Activated CD8-positive, alpha-beta memory T cell treated with anti-CD3 and anti-CD28 coated beads, Interleukin-2, amount 50 U/mL, for 48 hours (primary cell): Measurements from ENCODE around the gene SCAANT1.

Experiments used
- DNase-seq: peaks from one replicate; pipeline ENCODE4 v3.0.0-alpha.2; 2020

Gene SCAANT1

DNA sequence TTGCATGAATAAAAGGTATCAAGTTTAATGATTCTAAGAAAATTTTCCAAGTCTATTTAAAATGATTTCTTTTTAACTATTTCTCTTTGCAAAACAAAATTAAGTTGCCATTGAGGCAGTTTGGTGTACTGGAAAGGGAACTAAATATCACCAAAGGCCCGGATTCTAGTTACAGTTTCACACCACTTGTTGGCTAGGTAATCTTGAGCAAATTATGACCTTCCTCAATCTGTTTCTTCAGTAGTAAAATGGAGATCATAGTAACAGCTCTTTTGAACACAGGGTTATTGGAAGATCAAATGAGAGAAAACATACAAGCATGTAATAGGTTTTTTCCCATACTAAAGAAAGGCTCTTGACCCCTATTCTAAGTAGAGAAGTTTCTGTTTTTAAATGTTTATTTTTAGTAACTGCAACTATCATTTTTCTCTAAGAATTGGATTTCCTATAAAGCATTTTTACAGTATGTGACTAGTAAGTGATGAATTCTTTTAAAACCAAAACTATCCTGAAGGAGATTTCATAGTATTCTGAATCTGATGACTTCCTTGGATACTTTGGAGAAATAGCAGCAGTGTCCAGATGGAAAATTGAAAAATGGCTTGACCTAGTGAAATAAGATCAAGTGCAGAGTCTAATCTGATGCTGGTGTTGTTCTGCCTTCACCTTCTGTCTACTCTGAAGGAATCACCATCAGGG lies 15.7 kb downstream of the SCAANT1 start:
- DNase-seq = no peak

DNA sequence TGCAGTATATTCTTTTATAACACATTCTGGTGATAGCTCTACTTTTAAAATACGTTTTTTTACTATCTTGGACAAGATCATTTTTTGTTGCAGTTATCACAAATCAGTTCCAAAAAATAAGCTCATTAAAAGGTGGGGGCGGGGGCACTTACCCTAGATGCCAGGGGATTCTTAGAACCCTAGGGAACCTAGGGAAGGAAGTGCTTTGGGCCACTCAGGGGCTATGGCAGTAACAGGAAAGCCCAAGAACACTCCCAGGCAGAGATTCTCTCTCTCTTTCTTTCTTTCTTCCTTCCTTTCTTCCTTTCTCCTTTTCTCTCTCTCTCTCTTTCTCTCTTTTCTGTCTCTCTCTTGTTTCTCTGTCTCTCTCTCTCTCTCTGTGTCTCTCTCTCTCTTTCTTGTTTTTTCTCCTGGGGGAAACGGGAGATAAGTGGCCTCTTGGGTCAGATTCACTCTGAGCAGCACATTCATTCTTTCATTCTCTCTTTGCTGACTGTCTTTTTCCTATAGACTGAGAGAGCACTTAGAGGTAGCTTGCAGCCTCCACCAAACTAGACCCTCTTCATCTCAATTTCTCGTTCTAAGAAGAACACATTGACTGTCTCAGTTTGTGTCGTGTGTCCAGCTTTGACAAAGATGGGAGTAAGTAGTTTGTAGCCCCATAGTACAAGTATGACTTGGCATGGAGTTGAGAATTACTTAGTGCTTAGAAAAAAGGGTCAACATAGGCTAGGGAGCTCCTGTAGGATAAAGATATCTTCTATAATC lies 16.6 kb downstream of the SCAANT1 start:
- no peak for DNase-seq

DNA sequence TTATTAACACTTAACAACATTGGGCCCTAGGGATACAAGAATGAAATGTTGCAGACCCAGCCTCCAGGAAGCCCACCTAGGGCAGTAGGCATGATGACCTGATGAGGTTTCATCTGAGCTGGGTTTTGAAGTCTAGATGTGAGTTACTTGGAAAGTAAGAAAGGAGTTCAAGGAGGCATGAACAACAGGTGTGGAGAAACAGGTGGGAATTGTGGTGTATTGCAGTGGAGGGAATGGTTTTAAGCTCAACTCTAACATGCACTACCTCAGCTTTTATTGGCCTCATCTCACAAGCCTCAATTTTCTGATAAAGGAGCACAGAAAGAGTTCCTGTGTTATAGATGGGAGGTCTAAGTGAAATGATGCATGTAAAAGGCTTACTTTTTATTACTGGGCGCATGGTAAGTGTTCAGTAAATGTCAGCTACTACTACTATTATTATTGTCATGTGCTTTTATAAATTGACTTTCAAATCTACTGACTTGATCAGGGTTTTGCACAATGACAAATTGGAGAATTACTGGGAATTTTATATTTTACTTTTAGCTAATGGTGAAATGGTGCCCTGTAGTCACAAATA lies 19.3 kb downstream of the SCAANT1 start:
- DNase-seq = no peak

DNA sequence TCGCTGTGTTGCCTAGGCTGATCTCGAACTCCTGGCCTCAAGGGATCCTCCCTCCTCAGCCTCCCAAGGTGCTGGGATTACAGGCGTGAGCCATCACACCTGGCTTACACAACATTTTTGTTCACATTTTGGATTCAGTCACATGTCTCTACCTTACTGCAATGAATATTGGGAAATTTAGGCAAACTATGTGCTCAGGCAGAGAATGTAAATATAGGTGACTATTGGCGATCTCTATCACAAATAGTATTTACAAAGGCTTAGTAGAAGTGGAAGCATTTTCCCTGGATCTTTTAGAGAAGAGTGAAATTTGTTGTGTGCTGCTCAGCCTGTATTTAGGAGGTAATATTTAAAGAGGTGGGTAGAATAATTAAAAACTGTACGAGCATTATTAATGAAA lies 20.7 kb downstream of the SCAANT1 start:
- no peak for DNase-seq

DNA sequence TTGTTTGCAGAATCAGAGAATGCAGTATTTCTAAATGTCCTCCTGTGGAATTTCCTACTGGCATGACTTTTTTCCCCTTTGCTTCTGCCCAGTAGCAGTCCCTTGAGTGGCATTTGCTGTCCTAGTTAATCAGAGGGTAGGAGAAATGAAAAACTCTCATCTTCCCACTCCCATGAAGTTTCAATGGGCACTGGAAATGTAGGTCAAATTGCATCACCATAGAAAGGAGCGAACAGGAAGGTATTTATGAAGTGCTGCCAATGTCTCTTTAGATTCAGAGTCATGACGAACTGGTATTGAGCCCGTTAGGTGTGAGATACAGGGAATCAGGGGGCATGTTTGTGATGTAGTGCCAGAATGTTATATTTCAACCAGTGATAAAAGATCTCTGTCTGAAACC lies 25.3 kb downstream of the SCAANT1 start:
- no peak for DNase-seq

DNA sequence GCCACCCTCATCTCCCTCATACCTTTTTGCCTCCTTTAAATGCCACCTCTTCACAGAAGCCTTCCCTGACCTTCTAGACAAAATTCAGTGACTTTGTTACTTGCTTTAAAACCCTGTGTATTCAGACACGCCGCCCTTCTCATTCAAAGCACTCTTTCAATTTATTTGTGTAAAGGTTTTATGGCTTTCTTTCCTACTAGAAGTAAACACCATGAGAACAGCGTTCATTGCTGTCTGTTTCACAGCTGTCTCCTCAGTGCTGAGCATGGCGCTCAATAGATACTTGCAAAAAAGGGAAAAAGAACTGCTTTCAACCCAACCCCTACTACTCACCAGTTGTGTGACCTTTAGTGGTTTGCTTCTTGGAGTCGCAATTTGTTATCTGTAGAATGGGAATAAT lies 31.5 kb downstream of the SCAANT1 start:
- no peak for DNase-seq

DNA sequence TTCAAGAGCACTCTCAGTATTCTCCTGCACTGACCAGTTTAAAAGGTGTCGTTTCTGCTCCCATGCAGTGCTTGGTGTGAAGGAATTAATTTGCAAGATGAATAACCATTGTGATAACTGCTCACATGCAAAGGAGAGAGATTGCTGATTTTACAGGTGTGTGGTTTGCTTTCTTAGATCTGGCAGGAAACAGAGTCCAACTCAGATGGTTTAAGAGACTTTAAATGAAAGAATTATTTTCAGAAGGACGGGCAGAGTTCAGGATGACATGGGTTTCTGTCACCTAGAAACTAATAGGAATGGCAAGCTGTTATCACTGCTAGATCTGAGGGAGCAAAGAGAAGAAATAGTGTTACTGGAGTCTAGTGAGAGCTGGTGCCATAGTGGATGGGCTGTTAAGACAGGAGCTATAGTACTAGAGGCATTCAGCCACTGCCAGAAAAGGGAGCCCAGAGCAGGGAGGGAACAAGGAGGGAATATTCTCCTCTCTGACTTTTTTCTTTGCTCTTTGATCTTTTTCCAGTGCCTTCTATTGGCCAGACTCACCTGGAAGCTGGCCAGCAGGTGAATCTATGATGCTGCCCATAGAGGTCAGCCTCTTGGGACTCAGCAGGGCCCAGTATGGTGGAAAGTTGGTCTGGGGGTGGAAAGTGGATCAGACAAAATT lies 33.7 kb downstream of the SCAANT1 start:
- no peak for DNase-seq

DNA sequence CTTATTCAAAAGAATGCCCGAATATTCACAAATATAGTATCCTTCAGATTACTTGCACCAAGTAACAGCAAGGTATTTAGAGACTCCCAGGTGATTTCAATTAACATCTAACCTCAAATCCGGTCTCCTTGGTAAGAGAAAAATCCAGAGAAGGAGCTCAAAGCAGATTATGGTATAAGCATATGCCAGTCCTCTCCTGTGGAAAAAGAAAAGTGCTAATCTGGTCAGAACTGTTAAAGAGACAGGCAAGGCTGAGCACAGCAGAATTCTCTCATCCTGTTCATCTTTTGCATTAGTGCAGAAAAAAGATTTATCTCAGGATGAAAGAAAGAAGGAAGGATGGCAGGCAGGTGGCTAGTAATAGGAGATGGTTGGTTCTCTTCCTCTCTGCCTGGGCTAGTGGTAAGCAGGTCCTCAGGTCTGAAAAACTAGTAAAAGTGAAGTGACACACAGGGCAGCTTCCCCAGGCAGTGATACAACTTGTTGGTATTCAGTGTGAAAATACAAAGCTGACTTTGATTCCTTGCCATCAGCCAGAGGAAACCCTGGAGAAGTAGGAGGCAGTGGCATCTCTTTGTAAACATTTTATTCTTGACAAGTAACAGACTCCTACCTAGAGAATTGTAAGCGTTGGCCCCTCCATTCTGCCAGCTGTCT lies 34.3 kb downstream of the SCAANT1 start:
- no peak for DNase-seq

DNA sequence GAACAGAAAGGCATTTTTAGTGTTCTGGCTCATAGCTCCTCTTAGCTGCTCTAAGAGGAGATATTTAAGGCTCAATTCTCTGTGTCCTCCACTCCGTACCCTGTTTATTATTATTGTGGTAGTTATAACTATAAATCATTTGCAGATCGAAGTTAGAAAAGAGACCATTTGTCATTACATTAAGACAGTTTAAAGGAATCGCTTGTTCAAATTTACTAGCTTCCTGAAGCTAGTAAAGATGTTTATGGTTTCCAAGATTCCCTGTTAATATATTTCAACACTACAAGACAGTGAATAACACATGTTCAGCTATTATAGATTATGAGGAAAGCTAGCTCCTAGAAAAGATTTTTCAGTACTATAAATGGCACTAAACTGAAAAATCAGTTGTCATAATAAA lies 35.9 kb downstream of the SCAANT1 start:
- no peak for DNase-seq

DNA sequence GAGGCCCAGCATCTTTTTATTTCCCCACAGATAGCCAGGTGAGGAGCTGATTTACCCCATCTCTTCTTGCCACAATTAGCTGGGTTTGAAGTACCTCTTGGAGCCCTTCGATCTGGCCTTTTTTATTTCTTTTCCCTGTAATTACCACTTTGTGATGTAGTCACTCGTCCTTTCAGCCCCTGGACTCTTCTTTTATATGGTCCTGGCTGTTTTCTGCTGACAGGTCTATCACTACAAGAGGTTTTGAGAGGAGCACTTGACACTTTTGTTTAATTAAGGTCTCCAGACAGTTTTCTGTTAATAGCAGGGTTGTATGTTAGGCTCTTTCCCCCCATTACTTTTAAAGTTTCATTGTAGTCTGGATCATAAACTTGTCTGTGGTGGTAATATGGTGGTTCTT lies 36.7 kb downstream of the SCAANT1 start:
- DNase-seq = no peak

DNA sequence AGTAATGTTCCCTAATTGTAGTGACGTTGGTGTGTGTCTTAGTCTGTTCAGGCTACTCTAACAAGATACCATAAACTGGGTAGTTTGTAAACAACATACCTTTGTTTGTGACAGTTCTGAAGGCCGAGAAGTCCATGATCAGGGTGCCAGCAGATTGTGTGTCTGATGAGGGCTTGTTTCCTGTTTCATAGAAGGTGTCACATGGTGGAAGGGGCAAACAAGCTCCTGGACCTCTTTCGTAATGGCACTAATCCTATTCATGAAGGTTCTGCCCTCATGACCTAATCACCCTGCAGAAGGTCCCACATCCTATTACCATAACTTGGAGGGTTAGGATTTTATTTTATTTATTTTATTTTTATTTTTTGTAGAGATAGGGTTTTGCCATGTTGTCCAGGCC lies 37.4 kb downstream of the SCAANT1 start:
- DNase-seq = no peak

DNA sequence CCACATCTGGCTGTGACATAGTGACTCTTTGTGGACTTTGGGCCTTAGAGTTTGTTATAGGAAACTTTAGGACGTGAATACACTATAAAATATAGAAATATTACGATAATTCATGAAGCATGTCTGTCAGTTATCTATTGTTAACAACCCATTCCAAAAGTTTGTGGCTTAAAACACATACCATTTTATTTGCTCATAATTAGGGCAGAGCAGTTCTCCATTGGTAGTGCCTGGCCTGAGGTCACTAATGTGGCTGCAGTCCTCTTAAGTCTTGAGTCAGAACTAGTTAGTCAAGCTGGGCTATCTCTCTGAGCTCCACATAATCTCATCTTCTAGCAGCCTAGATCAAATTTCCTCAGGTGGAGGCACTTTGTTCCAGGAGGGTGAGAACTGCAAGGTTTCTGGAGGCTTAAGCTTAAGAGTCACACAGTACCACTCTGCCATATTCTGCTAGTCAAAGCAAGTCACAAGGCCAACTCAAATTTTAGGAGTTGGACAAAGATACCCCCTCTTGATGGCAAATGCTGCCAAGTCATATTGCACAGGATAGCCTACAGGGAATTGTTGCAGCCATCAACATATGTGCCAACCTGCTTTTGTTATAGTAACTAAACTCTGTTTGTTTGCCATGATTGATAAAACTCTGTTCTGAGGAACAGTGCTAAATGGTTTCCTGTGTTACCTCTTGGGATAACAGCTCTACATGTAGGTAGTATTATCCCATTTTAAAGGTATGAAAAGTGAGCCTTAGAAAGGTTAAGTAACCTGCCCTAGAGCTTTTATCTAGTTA lies 39.9 kb downstream of the SCAANT1 start:
- DNase-seq = no peak

DNA sequence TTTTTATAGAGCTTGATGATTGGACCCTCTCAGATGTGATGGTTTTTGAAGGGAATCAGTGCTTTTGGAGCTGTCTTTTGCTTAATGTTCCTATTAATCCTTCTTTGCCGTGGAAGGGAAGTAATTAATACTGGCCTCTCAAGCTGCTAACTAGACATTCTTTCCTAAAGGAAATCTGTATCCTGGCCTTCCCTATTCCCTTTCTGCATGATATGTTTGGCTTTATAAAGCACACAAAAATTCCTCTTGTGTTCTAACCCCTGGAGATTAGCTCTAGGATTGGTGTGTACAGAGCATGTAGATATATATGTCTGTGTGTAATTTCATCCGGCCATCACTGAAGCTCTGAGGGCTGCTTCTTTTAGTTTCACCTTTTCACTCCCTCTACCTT lies 41.6 kb downstream of the SCAANT1 start:
- no peak for DNase-seq

DNA sequence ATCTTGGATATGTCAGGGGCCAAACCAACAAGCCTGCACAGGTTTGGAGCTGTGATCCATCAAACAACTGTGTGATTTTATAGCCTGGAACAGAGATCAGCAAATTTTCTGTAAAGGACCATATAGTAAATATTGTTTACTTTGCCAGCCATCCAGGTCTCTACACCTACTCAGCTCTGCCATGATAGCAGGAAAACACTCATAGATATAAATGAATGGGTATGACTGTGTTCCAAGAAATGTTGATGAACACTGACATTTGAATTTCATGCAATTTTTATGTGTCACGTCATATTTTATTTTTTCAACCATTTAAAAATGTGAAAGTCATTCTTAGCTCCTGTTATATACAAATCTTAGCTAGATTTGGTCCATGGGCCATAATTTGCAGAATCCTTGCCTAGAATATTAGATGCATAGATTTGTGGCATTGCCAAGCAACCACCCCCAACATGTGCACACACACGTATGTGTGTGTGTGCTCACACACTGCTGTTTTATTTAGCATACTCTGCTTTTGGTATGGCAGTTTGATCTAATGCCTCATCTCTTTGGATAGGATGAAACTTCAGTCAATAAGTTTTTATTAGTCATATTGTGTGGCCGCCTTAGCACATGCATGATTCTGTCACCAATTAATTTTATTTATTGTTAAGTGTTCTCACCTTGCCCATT lies 42.1 kb downstream of the SCAANT1 start:
- DNase-seq = no peak

DNA sequence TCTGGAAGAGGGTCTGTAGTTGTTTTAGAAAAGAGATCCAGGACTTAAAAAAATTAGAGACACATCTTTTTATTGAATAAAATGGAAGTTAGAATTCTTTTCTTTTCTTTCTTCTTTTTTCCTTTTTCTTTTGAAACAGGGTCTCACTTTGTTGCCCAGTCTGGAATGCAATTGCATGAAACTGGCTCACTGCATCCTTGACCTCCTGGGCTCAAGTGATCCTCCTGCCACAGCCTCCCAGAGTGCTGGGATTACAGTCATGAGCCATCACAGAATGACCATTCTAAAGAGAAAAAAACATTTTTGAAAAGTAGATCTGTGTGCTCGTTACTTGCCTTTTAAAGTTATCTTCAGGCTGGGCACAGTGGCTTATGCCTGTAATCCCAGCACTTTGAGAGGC lies 45.0 kb downstream of the SCAANT1 start:
- no peak for DNase-seq

DNA sequence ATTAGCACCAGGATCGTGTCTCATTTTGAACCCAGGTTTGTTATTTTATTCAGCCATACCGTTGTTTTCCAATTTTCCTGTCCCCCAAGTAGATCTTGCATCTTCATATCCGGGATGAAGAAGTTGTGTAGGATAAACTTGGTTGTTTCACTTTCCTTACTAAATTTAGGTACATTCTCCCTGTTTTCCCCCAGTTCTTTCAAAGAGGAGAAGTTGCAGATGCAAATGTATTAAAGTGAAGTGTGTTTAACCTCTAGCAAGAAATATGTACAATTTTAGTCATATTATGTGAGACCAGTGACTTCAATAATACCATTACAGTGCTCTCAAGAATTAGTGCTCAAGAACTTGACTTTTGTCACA lies 47.2 kb downstream of the SCAANT1 start:
- DNase-seq = no peak

DNA sequence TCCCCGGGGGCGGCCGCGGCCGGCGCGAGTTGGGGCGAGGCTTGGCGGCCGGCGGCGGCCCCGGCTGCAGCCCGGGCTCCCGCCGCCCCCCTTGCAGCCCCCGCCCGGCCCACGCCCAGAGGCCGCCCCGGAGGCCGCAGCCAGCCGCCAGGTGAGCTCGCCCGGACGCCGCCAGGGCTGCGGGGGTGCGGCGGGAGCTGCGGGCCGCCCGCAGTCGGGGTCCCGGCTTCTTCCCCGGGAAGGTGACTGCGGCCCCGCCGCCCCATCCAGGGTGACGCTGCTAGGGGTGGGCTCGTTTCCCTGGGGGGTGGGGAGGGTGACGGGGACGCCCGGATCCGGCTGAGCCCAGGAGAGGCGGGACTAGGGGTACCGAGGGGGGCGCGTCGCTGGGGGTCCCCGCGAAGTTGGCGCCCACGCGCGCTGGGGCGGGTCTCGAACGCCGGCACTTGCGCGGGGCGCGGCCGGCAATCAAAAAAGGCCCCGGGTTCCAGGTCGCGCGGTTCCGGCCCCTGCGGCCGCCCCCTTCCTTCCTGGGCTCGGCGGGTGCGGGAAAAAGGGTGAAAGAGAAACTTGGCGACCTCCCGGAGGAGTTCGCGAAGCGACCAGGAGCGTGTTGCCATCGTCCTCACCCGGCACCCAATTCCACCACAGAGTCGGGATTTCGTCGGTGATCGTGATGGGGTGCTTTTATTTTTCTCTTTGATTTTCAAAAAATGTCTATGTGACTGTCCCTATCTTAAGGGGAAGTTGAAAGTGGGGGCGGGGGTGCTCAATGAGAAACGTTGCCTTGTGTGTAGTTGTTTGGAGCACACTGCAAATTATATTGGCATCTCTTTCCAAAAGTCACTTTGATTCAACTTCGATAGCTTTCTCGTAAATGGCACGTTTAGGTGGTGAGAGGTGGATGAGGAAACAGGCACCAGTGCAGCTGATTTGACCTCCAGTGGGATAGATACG lies 47.9 kb downstream of the SCAANT1 start:
- DNase-seq = peak; percentile 78

DNA sequence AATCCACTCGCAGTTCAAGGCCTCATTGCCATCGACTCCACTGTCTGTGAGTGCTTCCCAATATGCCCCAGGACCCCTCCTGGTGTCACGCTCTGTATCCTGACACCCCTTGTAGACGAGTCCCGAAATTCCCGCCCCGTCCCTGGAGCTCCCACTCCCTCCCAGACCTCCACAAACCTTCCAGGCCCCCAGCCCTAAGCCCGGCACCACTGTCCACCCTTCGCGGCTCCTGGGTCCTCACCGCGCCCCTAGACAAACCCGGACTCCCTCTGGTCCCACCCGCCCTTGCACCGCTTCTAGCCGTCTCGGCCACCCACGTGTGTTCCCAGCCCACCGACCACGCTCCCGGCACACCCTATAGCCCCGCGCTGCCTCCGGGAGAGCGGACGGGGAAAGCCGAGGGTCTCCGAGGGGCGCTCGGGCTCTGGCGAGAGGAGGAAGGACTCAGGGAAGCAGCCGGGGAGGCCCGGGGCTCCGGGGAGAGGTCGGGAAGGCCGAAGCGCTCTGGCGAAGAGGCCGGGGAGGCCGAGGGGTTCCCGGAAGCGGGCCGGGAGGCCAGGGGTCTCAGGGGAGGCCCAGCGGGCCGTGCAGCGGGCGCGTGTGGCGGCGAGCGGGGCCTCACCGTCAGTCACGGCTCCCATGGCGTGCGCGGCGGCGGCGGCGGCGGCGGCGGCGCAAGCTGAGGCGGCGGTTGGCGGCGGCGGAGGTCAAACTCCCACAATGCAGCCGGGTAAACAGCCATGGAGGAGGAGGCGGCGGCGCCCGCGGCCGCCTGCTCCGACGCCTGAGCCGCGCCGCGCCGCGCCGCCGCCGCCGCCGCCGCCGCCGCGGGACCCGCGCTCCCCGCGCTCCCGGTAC lies 48.8 kb downstream of the SCAANT1 start, which contains the start of the genes ATXN7 and THOC7:
ATXN7 (plus strand) TSS at position 718 of the 858 bp plus-strand sequence. CDS start 48,732 bp downstream, outside the sequence.
THOC7 (minus strand) TSS at position 656 of the 858 bp plus-strand sequence; CDS start at position 641, 15 bp downstream.
- DNase-seq = peak; percentile 84

DNA sequence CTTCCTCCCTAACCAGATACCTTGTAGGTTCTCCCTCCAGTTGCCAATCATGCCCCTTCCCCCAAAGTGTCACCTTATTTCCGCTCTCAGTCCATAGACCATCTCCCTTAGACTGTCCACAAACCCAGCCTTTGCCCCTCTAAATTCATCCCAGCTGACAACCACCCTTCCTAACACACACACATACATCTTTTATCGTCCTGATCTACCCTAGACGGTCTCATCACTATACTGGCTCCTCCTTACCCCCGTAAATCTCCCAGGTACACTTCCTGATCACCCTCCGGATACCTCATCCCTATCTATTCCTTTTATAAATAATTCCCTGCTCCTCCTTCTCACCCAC lies 49.4 kb downstream of the SCAANT1 start:
- no peak for DNase-seq
